ENCODE data around the gene FOXL2.

The FOXL2 gene

DNA sequence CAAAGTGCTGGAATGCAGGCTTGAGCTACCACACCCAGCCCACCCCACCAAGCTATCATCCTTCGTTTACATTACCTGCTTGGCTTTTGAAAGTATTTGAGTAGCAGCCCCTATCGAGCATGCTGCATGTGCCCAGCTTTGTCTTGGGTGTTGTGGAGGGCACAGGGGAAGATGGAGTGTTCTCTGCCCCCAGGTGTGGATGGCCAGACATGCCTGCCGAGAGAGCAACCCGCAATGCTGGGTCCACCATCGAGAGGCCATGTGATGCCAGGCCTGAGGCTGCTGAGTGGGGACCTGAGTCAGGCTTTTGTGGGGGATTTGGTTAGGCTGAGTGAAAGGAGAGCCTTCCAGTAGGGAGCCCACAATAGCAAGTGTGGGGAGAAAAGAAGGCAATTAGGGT is 26.0 kb upstream of the FOXL2 start (continued):
- TF ChIP-seq, protein P1, sequence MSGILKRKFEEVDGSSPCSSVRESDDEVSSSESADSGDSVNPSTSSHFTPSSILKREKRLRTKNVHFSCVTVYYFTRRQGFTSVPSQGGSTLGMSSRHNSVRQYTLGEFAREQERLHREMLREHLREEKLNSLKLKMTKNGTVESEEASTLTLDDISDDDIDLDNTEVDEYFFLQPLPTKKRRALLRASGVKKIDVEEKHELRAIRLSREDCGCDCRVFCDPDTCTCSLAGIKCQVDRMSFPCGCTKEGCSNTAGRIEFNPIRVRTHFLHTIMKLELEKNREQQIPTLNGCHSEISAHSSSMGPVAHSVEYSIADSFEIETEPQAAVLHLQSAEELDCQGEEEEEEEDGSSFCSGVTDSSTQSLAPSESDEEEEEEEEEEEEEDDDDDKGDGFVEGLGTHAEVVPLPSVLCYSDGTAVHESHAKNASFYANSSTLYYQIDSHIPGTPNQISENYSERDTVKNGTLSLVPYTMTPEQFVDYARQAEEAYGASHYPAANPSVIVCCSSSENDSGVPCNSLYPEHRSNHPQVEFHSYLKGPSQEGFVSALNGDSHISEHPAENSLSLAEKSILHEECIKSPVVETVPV (CRISPR knock-in tag; IDR thresholded peaks at IDR 0.05): no peak
- no peak for TF ChIP-seq TCF4 (CRISPR knock-in tag; IDR thresholded peaks at IDR 0.05; ENCODE audit: borderline replicate concordance)

DNA sequence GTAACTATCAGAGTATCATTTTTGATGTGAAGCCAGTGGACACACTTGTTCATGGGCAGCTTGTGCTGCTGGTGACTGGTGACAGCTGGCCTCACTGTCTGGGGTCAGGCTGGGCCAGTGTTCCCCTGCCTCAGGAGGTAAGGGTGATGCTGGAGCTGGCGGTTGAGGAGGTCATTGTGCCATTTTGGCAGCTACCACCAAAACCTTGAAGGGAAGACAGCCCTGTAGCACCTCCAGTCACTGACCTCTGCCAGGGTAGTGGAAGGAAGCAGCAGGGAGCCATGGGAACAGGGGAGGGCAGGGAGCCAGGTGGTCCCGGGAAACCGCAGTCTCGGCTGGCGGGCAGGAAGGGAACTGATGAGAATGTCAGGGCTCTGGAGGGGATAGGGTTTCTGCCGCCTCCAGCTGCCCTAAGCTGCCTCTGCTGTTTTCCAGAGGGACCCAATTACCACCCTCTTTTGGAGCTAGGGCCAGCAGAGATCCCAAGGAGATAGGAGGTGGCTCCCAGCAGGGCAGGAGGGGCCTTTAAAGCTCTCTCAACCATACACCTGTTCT is 24.9 kb upstream of the FOXL2 start:
- TF ChIP-seq ZFP3 (CRISPR knock-in tag; IDR thresholded peaks at IDR 0.05) (no peak), ARNTL (CRISPR knock-in tag; IDR thresholded peaks at IDR 0.05; ENCODE audit: borderline replicate concordance, low read depth) (no peak), RARB (CRISPR knock-in tag; IDR thresholded peaks at IDR 0.05) (no peak), ISL1 (CRISPR knock-in tag; IDR thresholded peaks at IDR 0.05) (no peak), ESRRG (CRISPR knock-in tag; IDR thresholded peaks at IDR 0.05) (no peak), TCF4 (CRISPR knock-in tag; IDR thresholded peaks at IDR 0.05; ENCODE audit: borderline replicate concordance) (no peak), GLIS3 (CRISPR knock-in tag; IDR thresholded peaks at IDR 0.05) (no peak), TOX (CRISPR knock-in tag; IDR thresholded peaks at IDR 0.05; ENCODE audit: borderline replicate concordance) (no peak), ZNF8 (CRISPR knock-in tag; IDR thresholded peaks at IDR 0.05) (no peak), BACH2 (CRISPR knock-in tag; IDR thresholded peaks at IDR 0.05; ENCODE audit: borderline replicate concordance) (no peak), ZNF70 (CRISPR knock-in tag; IDR thresholded peaks at IDR 0.05) (no peak), CSDC2 (CRISPR knock-in tag; IDR thresholded peaks at IDR 0.05) (no peak), PPARA (CRISPR knock-in tag; IDR thresholded peaks at IDR 0.05; ENCODE audit: borderline replicate concordance) (no peak)
- TF ChIP-seq, protein P2, sequence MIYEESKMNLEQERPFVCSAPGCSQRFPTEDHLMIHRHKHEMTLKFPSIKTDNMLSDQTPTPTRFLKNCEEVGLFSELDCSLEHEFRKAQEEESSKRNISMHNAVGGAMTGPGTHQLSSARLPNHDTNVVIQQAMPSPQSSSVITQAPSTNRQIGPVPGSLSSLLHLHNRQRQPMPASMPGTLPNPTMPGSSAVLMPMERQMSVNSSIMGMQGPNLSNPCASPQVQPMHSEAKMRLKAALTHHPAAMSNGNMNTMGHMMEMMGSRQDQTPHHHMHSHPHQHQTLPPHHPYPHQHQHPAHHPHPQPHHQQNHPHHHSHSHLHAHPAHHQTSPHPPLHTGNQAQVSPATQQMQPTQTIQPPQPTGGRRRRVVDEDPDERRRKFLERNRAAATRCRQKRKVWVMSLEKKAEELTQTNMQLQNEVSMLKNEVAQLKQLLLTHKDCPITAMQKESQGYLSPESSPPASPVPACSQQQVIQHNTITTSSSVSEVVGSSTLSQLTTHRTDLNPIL (CRISPR knock-in tag; IDR thresholded peaks at IDR 0.05; ENCODE audit: low read depth): no peak
- TF ChIP-seq, protein P3, sequence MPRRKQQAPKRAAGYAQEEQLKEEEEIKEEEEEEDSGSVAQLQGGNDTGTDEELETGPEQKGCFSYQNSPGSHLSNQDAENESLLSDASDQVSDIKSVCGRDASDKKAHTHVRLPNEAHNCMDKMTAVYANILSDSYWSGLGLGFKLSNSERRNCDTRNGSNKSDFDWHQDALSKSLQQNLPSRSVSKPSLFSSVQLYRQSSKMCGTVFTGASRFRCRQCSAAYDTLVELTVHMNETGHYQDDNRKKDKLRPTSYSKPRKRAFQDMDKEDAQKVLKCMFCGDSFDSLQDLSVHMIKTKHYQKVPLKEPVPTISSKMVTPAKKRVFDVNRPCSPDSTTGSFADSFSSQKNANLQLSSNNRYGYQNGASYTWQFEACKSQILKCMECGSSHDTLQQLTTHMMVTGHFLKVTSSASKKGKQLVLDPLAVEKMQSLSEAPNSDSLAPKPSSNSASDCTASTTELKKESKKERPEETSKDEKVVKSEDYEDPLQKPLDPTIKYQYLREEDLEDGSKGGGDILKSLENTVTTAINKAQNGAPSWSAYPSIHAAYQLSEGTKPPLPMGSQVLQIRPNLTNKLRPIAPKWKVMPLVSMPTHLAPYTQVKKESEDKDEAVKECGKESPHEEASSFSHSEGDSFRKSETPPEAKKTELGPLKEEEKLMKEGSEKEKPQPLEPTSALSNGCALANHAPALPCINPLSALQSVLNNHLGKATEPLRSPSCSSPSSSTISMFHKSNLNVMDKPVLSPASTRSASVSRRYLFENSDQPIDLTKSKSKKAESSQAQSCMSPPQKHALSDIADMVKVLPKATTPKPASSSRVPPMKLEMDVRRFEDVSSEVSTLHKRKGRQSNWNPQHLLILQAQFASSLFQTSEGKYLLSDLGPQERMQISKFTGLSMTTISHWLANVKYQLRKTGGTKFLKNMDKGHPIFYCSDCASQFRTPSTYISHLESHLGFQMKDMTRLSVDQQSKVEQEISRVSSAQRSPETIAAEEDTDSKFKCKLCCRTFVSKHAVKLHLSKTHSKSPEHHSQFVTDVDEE (CRISPR knock-in tag; IDR thresholded peaks at IDR 0.05): no peak
- TF ChIP-seq, protein P1 (CRISPR knock-in tag; IDR thresholded peaks at IDR 0.05): no peak
- TF ChIP-seq, protein P4, sequence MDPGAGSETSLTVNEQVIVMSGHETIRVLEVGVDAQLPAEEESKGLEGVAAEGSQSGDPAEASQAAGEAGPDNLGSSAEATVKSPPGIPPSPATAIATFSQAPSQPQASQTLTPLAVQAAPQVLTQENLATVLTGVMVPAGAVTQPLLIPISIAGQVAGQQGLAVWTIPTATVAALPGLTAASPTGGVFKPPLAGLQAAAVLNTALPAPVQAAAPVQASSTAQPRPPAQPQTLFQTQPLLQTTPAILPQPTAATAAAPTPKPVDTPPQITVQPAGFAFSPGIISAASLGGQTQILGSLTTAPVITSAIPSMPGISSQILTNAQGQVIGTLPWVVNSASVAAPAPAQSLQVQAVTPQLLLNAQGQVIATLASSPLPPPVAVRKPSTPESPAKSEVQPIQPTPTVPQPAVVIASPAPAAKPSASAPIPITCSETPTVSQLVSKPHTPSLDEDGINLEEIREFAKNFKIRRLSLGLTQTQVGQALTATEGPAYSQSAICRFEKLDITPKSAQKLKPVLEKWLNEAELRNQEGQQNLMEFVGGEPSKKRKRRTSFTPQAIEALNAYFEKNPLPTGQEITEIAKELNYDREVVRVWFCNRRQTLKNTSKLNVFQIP (CRISPR knock-in tag; IDR thresholded peaks at IDR 0.05; ENCODE audit: borderline replicate concordance, low read depth): no peak
- TF ChIP-seq, protein P5, sequence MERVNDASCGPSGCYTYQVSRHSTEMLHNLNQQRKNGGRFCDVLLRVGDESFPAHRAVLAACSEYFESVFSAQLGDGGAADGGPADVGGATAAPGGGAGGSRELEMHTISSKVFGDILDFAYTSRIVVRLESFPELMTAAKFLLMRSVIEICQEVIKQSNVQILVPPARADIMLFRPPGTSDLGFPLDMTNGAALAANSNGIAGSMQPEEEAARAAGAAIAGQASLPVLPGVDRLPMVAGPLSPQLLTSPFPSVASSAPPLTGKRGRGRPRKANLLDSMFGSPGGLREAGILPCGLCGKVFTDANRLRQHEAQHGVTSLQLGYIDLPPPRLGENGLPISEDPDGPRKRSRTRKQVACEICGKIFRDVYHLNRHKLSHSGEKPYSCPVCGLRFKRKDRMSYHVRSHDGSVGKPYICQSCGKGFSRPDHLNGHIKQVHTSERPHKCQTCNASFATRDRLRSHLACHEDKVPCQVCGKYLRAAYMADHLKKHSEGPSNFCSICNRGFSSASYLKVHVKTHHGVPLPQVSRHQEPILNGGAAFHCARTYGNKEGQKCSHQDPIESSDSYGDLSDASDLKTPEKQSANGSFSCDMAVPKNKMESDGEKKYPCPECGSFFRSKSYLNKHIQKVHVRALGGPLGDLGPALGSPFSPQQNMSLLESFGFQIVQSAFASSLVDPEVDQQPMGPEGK (CRISPR knock-in tag; IDR thresholded peaks at IDR 0.05; ENCODE audit: borderline replicate concordance): no peak
- ATAC-seq: no peak

DNA sequence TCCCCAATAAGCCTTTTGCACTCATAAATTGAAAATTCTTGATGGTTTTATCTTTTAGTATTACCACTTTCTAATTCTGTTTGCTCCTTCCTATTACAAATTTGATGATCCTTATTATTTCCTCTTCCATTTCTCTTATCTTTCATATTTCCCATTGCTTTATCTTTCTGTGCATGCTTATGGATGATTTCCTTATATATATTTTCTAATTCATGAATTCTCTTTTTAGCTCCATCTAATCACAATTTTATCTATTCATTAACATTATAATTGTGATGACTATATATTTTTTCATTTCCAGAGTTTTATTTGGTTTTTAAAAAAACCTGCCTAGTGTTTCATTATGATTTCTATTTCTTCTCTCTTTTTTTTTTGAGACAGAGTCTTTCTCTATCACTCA is 18.0 kb upstream of the FOXL2 start:
- TF ChIP-seq ARNTL (CRISPR knock-in tag; IDR thresholded peaks at IDR 0.05; ENCODE audit: borderline replicate concordance, low read depth) (no peak), ZFP30 (CRISPR knock-in tag; IDR thresholded peaks at IDR 0.05) (0 out of 2 replicates have a peak, but pooled peaks have one; percentile 38)
- ATAC-seq: no peak
